Left kidney (tissue), 2 donors: Measurements from ENCODE around the gene TRIM32. TPM values are rescaled to one million over a fixed set of nuclear protein-coding genes. Genes with fewer than 3 reads are reported as not detected.
A peak's percentile ranks its signal among the peaks of the same experiment; 100 is the strongest.

Source experiments
- DNase-seq: peaks from one replicate; pipeline ENCODE4 v3.0.0-alpha.2; 2013
- polyA plus RNA-seq: library from polyadenylated mRNA; unstranded; fragments of 120-200 nt; gene quantifications from one replicate; pipeline ENCODE4 v1.2.1, GENCODE V29; 2013; ENCODE audit not compliant: insufficient read length

TRIM32 gene
- polyA plus RNA-seq, 1 donor, result 24.7 TPM

GRCh38 chr9:116704470-116704869, 17.4 kb downstream of the TRIM32 start:
- no peak for DNase-seq

GRCh38 chr9:116705531-116705930, 18.4 kb downstream of the TRIM32 start:
- no peak for DNase-seq

- DNase-seq, result no peak
These were observed 19.5 kb downstream of the TRIM32 start for GRCh38 chr9:116706310-116707290.

DNA sequence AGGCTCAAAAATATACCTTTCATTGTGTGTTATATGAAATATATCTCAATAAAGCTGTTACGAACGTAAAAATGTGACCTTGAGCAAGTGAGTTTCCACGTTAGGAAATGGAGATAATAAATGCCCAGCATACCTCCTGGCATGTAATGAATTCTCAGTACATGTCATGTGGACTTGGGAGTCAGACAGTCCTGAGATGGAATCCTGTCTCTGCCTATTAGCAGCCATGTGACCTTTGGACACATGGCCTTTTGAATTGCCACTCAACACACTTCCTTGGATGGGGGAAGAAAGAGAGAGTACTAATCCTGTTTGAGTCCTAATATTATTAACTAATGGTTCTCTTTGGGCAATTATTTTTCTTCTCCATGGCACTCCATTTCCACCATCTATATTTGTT, 25.7 kb downstream of the TRIM32 start:
- DNase-seq, result no peak

- DNase-seq, result no peak
These were observed 26.2 kb downstream of the TRIM32 start for GRCh38 chr9:116713271-116713670.

GRCh38 chr9:116715751-116716150, 28.6 kb downstream of the TRIM32 start:
- DNase-seq, result no peak

- DNase-seq, result no peak
These were observed 29.3 kb downstream of the TRIM32 start for GRCh38 chr9:116716438-116716837.

GRCh38 chr9:116717150-116717549, 30.0 kb downstream of the TRIM32 start:
- peak; percentile 28 for DNase-seq

- no peak for DNase-seq
These were observed 31.0 kb downstream of the TRIM32 start for GRCh38 chr9:116718111-116718510.

GRCh38 chr9:116720111-116720510, 33.0 kb downstream of the TRIM32 start:
- no peak for DNase-seq

DNA sequence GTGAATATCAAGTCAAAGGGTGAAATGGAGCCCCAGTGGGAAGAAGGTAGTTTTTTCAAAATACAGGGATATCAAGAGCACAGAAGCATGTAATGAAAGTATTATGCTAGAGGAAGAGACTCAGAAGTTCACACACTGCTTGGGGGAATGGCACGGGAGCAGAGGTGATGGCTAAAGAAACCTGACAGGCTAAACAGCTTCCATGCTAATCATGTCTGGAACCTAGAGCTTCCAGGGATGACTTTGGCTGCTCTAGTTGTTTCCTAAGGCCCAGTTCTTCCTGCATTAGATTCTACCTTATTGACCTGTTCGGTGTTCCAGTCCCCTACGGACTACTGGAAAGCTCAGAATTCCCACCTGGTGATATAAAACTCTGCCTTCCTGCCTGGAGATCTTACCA, 34.3 kb downstream of the TRIM32 start:
- DNase-seq, result no peak

GRCh38 chr9:116721944-116722343, 34.8 kb downstream of the TRIM32 start:
- no peak for DNase-seq

DNA sequence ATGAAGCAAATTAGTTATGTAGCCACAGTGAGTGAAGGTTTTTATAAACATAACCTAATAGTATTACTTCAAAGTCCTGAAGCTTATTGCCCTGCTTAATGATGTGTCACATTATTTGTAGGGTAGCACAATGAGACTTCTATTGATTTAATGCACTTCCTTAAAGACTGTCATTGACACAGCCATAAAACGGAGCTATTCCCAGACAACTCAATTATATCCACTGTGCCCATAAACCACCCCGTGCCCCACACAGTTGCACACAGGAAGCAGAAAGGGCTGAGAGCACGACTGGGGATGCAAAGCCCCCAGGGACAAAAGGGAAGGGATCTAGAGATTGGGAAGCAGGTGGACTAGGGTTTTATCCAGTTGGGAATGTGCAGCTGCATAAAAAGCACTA, 37.0 kb downstream of the TRIM32 start:
- no peak for DNase-seq

DNA sequence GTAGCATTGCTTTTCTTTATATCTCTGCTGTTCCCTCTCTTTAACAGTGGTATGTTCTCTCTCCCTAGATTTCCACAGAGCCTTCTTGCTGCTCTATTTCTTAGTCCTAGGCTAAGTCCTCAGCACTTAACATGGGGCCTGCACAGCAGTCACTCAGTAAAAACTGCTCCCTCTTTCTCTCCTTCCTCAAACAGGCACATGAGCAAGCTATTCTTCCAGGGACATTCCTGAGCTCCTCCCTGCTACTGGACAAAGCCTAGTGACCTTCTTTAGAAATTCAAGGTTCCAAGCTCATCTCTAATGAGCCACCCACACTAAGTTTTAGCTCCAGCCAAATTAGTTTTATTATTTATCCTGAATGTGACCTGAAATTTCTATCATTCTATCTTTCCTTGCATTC, 39.5 kb downstream of the TRIM32 start:
- no peak for DNase-seq

GRCh38 chr9:116733010-116733641, 46.0 kb downstream of the TRIM32 start:
- DNase-seq, result no peak

DNA sequence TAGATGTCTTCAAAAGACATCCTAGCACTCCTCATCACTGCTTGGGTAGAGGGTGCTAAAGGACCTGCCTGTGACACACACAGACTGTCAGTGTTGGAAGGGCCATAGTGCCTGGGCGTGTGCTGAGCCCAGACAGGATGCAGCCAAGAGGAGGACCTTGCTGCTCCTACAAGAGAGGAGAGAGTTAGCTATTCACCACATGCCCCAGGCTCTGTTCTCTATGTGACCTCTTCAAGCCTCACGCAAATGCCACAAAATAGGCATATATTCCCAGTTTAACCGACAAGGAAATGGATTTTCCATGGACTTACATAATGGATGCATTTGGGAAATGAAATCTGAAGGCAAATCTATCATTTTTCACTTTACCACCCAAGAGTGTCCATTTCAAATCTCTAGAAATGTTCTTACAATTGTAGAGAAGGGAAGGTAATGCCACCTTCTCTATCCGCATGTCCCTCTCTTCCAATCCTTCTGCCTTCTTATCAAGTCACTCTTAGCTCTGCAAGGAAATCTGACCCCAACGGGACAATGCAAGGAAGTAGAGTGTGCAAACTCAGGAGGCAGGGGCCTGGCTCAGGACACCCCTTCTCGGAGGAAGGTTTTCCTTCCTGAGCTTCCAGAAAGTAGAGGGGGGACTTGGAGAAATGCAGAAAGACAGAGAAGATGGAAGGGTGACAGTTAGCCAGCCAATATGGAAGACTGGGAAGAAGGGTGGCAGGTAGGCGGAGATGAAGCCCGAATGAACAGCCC, 49.5 kb downstream of the TRIM32 start:
- no peak for DNase-seq

DNA sequence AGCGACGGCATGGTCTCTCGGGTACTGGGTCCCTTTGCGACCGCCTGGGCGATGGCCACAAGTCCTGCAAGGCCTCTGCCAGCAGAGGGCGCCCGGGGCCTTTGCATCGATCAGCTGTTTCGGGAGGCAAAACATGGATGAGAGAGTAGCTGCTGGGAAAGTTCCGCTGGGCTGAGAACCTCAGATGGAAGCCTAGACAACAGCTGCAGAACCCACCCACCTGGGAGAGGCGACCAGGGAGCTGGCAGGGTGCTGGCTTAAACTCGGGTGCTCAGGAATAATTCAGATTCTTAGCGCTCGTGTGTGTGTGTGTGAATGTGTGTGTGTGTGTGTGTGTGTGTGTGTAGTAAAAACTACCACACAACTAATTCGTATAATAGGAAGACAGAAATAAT, 50.0 kb downstream of the TRIM32 start:
- peak; percentile 75 for DNase-seq

DNA sequence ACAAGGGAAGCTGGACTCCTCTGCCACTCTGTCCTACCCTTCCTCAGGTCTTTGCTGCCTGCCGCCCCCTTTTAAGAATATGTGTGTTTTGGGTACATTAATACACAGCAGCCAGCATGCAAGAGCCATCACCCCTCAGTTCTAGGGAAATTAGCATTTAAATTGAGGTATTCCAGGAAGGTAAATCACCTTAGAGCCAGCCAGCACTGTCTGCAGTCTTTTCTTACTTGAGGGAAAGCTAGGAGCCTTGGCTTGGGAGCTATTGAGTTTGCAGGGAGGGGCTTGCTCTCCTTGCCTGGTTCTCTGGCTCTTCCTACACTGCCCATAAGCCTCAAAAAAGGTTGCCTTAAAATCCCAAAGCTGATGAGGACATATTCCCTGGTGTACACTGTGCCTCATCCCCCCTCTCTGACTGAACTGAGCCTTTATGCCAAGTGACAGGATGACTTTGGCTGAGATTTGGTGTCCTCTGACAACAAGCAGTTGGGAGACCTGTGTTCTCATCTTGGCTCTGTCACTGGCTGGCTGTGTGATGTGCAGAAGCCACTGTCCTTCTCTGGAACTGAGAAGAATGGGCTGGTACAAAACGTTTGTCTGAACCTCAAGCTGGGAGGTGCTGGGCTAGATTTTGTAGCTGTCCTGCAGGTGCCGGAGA, 54.1 kb downstream of the TRIM32 start:
- DNase-seq, result no peak

DNA sequence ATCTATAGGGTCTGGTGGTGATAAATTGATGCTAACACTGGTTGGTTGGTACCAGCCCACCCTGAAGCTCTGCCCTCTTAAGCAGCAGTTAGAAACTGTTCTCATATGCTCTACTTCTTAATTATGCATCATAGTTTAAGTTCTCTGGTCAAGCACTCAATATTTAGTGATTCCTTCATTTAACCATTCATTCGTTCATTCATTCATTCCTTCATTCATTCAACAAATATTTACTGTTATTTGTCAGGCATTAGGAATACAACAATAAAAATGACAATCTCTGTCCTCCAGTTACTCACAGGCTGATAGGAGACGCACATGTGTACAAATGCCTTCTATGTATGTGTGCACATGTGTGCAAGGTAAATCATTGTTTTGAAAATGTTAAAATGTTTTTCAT, 54.6 kb downstream of the TRIM32 start:
- DNase-seq, result no peak

- DNase-seq, result no peak
These were observed 62.1 kb downstream of the TRIM32 start for GRCh38 chr9:116749176-116749575.

GRCh38 chr9:116749772-116750171, 62.7 kb downstream of the TRIM32 start:
- no peak for DNase-seq

GRCh38 chr9:116750510-116750909, 63.4 kb downstream of the TRIM32 start:
- no peak for DNase-seq
